Lower lobe of right lung (tissue), 2 donors: ENCODE measurements around the gene NXN. TPM values are rescaled to one million over a fixed set of nuclear protein-coding genes. Genes with fewer than 3 reads are reported as not detected.
A peak's percentile ranks its signal among the peaks of the same experiment; 100 is the strongest.
"Not testable (repeated sequence)": the region's sequence is repeated elsewhere in the genome, so short reads cannot be mapped to it uniquely, and the experiment has no call there.

Experiments used
- ATAC-seq, 2 donors: fragments of 200-7000 bp; cut with Tn5 transposase; one replicate each; pipeline ENCODE4 v1.9.1; 2020 to 2022; ENCODE audit warnings: mild to moderate bottlenecking in 2 of 2, moderate library complexity in 2 of 2
- DNase-seq: peaks from one replicate; pipeline ENCODE4 v3.0.0-alpha.2; 2020
- H3K27ac ChIP-seq: fragments of 200-600 bp; one replicate; pipeline ENCODE4 v1.8.0; 2022
- H3K27me3 ChIP-seq: fragments of 200-600 bp; one replicate; pipeline ENCODE4 v1.8.0; 2022; ENCODE audit warnings: low read depth
- H3K36me3 ChIP-seq: fragments of 200-600 bp; one replicate; pipeline ENCODE4 v1.8.0; 2022; ENCODE audit warnings: mild to moderate bottlenecking
- H3K4me1 ChIP-seq: fragments of 200-600 bp; one replicate; pipeline ENCODE4 v1.8.0; 2022
- H3K4me3 ChIP-seq: fragments of 200-600 bp; one replicate; pipeline ENCODE4 v1.8.0; 2022; ENCODE audit warnings: mild to moderate bottlenecking
- H3K9me3 ChIP-seq: fragments of 200-600 bp; one replicate; pipeline ENCODE4 v1.8.0; 2022
- intact Hi-C: fragments of 100-400 bp; cut with DNase I; formaldehyde crosslinking; loops from one replicate; pipeline ENCODE4 v1.11.0; 2022
- total RNA-seq: library from RNA; stranded (reverse); fragmentation: NEBNext Ultra II Directional; extraction: Animal tissue kit (Norgen Biotek cat#: 25700); gene quantifications from one replicate; pipeline ENCODE4 v1.2.1, GENCODE V29; 2021
- TF ChIP-seq, protein P1 (sequence below): fragments of 200-600 bp; IDR thresholded peaks from one replicate; pipeline ENCODE4 v1.8.0; 2022; ENCODE audit warnings: antibody characterized with exemption, mild to moderate bottlenecking
- donor health status: DM: no; HTN: yes; CAD: no; lungs with severe emphysema.

Gene NXN
- total RNA-seq, 1 donor from 2014 or later = 42.6 TPM

DNA sequence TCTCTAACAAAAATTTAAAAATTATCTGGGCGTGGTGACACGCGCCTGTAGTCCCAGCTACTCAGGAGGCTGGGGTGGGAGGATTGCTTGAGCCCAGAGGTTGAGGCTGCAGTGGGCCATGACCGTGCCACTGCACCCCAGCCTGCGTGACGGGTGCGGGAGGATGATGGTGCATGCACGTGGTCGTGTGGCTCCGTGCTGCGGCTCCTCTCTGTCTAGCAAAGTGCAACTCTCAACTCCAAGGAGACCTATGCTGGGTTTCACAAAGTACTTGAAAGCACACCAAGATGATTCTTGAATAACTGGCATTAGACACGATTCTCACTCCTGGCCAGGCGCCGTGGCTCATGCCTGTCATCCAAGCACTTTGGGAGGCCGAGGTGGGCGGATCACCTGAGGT is 25.8 kb downstream of the NXN start:
- peaks cover 16% of the 10 kb centered on the region for H3K4me1 ChIP-seq
- ATAC-seq (no peak), DNase-seq (peak; percentile 32)
- peak overlapping the region; percentile 72 for H3K27ac ChIP-seq
- H3K9me3 ChIP-seq = no peaks in the 10 kb centered on the region
- no peaks in the 10 kb centered on the region for H3K36me3 ChIP-seq
- no peak overlapping the region for H3K4me3 ChIP-seq
- no peaks in the 10 kb centered on the region for H3K27me3 ChIP-seq
- TF ChIP-seq, protein P1, sequence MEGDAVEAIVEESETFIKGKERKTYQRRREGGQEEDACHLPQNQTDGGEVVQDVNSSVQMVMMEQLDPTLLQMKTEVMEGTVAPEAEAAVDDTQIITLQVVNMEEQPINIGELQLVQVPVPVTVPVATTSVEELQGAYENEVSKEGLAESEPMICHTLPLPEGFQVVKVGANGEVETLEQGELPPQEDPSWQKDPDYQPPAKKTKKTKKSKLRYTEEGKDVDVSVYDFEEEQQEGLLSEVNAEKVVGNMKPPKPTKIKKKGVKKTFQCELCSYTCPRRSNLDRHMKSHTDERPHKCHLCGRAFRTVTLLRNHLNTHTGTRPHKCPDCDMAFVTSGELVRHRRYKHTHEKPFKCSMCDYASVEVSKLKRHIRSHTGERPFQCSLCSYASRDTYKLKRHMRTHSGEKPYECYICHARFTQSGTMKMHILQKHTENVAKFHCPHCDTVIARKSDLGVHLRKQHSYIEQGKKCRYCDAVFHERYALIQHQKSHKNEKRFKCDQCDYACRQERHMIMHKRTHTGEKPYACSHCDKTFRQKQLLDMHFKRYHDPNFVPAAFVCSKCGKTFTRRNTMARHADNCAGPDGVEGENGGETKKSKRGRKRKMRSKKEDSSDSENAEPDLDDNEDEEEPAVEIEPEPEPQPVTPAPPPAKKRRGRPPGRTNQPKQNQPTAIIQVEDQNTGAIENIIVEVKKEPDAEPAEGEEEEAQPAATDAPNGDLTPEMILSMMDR = no peak
- intact Hi-C loops = no loop called here

DNA sequence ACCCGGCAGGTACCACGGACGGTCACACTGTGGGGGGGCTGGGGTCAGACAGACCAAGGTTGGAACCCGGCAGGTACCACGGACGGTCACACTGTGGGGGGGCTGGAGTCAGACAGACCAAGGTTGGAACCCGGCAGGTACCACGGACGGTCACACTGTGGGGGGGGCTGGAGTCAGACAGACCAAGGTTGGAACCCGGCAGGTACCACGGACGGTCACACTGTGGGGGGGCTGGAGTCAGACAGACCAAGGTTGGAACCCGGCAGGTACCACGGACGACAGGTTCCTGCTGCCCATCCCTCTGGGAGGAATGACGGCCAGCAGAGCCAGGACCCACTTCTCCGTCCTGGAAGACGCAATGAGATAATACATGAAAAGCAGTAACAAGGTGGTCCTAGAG is 27.0 kb downstream of the NXN start:
- peaks cover 16% of the 10 kb centered on the region for H3K4me1 ChIP-seq
- H3K4me3 ChIP-seq, H3K27ac ChIP-seq, H3K27me3 ChIP-seq, ATAC-seq, H3K9me3 ChIP-seq, H3K36me3 ChIP-seq, intact Hi-C loops: not testable (repeated sequence)
- peak; percentile 20 for DNase-seq

DNA sequence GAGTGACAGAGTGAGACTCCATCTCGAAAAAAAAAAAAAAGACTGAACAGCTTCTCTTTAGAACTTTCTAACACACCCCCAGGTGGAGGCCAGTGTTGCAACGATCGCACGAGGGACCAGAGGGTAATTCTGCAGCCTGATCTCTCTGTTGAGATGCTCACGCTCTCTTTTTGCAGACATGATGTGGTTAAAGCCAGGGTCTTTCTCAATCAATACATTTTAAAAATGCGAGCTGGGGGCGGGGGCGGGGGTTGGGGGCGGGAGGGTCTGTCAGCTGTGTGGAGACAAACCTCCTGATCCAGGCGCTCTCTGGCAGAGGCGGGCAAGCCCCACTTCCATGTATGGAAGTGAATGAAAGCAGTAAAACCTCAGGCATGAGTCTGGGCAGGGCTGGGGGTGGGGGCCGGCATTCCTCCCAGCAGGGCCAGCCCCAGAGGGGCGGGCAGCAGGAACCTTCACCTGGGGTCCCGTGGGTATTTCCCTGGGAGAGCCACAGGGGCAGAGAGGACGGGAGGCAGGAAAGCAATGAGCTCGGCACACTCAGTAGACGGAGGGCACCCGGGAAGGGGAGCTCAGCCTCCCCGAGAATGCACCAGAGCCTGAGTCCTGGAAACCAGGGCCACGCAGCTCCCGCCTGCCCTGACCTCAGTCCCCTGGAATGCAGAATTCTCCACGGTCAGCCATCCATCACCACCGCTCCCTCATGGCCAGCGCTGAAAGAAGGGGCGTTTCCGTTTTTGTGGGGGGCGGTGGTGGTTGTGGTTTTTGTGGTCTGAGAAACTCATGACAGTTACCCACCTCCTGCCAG is 28.0 kb downstream of the NXN start:
- peak; percentile 59 to 71 for ATAC-seq
- intact Hi-C loops = no loop called here
- H3K27ac ChIP-seq = peak overlapping the region; percentile 62

DNA sequence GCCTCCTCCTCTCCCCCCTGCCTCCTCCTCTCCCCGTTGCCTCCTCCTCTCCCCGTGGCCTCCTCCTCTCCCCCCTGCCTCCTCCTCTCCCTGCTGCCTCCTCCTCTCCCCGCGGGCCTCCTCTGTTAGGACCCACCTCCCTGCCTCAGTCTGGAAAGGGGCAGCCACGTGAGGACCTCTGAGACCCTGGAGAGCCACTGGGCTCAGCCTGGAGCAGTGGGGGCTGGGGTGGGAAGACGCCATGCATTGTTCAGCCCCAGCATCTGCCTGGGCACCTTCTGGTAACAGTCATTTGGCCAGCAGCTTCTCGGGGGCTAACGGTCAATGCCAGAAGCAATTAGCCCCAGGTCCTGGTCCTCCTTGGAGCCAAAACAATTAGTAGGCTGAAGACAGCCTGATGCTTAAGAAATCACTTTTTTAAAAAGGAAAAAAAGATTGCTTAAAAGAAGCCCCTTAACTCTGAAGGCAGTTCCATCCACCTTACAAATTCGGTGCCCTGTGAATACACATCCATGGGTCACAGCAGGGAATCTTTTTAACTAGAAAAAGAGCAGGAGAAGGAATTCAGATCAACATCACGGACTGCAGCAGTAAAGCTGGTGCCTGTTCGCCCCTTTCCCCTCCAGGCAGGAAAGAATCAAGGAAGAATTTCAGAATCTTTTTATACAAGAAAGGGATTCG is 29.8 kb downstream of the NXN start:
- TF ChIP-seq, protein P1 = no peak
- H3K36me3 ChIP-seq = no peaks in the 10 kb centered on the region
- H3K27ac ChIP-seq = no peak overlapping the region
- no peak overlapping the region for H3K4me3 ChIP-seq
- no peak for ATAC-seq
- peaks cover 14% of the 10 kb centered on the region for H3K4me1 ChIP-seq
- H3K9me3 ChIP-seq = no peaks in the 10 kb centered on the region
- intact Hi-C loops = no loop called here
- DNase-seq = no peak
- H3K27me3 ChIP-seq = no peaks in the 10 kb centered on the region

More for the DNA sequence above, 28.0 kb downstream of the NXN start:
- no peaks in the 10 kb centered on the region for H3K9me3 ChIP-seq
- H3K4me3 ChIP-seq = peak overlapping the region; percentile 14
- H3K4me1 ChIP-seq = peaks cover 16% of the 10 kb centered on the region
- TF ChIP-seq, protein P1 = no peak
- H3K36me3 ChIP-seq = no peaks in the 10 kb centered on the region
- no peak for DNase-seq
- H3K27me3 ChIP-seq = no peaks in the 10 kb centered on the region

DNA sequence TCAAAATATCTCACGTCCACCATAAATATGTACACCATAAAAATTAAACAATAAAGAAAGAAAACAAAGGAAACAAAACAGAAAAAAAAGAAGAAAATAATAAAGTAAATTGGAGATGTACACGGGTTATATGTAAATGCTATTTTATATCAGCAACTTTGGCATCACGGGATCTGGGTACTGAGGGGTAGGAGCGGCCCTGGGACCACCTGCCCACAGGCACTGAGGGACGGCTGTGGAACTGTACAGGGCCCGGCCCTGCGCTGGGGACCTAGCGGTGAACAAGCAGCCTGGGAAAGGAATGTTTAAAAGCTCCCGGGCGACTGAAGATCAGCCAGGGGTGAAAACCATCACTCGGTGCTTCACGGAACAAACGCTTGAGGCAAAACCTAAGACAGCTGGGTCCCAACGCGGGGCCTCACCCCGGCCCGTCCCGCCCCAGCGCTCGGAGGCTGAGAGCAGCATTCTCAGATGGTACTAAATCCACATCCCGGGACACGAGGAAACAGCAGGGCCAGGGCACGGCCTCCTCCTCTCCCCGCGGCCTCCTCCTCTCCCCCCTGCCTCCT is 31.2 kb downstream of the NXN start:
- H3K36me3 ChIP-seq = no peaks in the 10 kb centered on the region
- TF ChIP-seq, protein P1 = no peak
- H3K27ac ChIP-seq = no peak overlapping the region
- H3K9me3 ChIP-seq = no peaks in the 10 kb centered on the region
- H3K27me3 ChIP-seq = no peaks in the 10 kb centered on the region
- peaks cover 8% of the 10 kb centered on the region for H3K4me1 ChIP-seq
- DNase-seq (no peak), ATAC-seq (no peak)
- intact Hi-C loops = no loop called here
- no peak overlapping the region for H3K4me3 ChIP-seq
